GM19328 (cell line): ENCODE results near the gene CPA4.

Source experiments
- ATAC-seq: cut with Tn5 transposase; IDR thresholded peaks from one replicate; pipeline ENCODE4 v1.9.1; 2021; ENCODE audit warnings: mild to moderate bottlenecking, moderate library complexity; ENCODE audit not compliant: unreplicated experiment

CPA4 gene

DNA sequence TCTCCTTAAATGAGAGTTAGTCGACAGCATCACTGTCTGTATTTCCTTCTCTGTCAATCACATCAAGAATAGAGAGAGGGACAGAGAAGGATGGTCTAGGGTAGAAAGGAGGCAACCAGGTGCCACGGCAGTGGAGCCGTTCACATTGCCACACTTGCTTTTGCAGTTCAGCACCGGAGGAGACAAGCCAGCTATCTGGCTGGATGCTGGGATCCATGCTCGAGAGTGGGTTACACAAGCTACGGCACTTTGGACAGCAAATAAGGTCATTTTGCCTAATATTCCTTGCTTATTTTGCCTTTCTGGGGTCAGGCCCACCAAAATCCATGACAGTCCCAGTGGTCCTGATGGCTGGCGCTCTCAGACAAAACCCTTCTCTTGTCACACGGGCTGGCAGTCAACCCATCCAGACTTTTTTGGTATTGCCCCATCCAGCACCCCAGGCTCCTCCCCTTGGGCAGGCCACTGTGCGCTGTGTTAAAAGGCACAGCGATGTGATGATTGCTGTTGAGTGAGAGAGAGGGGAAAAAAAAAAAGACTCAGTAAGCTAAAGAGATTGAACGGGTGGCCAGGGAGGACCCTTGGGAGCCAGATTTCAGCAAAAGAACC, 17.9 kb upstream of the CPA4 start:
- ATAC-seq = no peak

DNA sequence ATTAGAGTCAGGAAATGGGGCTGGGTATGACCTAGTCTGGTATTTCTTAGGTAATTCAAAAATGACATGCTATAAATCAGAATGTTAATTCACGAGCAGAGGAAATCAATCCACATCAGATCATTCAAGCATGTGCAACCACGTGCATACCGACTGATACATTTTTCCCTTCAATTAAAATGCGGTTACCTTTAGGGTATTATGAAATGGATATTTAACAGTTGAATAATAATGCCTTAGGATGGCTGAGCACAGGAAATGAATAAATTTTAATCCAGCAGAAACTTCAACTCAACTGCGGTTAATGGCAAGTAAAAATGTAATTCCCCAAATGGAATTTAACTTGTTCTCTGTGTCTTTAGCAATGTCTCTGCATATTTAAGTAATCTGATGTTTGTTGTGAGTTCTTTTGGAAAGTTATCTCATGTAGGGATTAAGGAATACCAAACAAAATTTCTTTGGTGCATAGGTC, 17.1 kb upstream of the CPA4 start:
- ATAC-seq = no peak

DNA sequence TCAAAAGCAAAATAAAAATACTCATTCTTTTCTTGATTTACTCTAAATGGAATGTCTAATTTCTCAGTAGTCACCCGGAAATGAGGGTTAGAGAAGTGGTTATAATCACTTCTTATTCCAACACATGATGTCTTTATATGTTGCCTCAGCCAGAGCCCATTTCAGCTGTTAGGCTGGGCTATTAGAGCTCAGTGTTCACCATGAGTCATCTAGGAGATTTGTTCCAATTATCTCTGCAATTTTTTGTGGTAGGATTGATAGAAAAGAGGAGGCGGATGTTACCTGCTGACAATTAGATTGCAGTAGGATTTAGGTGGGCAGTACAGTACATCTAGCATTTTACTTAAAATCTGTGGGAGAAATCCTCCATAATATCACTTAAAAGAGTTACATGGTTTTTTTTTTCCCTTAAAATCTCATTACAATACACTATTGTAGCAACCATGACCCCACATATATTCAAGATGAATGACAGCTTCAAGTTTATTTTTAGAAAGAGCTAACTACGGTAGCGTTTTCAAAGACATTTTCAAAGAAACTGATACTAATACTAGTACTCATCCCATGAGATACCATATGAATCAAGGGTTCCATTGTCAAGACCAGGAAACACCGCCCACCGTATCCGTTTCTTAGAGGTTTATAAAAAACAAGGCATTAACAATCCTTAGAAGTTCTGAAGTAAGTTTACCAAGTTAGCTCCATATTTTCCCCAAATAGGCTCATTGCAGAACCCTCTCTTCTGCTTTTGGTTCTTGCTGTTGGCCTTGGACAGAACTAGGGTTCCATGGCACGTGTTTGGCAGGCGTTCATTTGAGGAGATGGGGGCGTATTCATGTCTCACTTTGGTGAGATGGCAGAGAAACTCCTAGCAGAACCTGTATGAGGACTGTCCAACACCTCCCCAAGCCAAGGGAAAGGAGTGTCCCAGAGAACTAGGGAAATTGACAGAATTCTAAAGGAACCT, 15.9 kb upstream of the CPA4 start:
- ATAC-seq = no peak

DNA sequence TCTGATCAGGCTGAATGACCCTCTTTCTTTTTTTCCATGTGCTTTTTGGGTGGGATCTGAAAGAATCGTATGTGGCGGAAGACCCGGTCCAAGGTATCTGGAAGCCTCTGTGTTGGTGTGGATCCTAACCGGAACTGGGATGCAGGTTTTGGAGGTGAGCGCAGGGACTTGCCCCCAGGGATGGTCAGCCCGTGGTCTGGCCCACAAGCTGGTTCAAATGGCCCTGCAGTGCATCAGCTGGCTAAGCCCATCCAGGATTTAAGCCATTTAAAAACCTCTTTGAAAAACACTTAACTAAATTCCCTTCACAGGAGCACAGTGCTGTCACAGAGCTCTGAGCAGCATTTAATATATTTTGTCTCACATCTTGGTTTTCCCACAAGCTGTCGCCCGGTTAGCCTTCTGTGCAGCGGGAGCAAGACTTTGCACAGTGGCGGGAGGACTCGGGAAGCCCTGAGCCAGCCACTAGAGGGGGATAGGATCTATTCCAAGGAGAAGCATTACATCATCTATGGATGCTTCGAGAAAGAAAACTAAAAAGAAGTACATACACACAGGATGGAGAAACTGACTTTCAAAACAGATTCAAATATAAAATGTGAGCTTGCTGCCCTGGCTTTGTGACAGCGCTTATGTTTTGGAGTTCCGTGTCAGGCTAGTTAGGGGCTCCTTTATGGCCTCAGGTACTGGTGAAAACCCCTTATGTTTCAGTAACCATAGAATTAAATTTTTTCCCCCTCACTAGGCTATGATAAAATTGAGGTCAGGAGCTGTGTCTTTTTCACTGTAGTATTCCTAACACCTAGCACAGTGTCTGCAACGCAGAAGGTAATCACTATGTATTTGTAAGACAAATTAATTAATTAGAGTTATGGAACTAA, 15.0 kb upstream of the CPA4 start:
- no peak for ATAC-seq

DNA sequence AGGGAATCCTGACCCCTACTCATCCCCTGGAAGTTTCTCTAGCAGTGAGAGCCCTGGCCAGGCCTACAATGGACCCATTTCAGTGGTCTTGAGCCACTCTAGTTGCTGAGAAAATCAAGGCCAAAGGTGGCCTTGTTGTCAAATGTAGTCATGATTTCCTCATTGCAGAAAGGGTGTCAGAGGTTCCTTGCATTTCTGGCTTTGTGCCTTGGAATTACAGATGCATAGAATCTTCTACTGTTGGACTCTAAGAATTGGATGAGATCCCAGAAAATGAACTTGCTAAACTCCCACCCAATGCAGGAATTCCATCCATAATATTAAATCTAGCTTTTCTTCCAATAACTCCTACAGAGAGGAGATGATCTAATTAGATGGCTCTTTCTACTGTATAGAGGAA, 14.1 kb upstream of the CPA4 start:
- no peak for ATAC-seq

DNA sequence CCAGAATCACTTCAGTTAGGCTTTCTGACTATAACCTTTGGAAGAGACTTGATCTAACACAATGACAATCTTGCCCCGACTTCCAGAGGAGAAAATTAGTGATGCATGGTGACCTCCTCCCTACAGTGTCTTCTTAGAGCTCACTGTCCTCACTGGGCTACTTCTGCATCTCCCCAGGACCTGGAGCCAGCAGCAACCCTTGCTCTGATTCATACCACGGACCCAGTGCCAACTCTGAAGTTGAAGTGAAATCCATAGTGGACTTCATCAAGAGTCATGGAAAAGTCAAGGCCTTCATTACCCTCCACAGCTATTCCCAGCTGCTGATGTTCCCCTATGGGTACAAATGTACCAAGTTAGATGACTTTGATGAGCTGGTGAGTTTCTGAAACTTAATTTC, 13.7 kb upstream of the CPA4 start:
- no peak for ATAC-seq

DNA sequence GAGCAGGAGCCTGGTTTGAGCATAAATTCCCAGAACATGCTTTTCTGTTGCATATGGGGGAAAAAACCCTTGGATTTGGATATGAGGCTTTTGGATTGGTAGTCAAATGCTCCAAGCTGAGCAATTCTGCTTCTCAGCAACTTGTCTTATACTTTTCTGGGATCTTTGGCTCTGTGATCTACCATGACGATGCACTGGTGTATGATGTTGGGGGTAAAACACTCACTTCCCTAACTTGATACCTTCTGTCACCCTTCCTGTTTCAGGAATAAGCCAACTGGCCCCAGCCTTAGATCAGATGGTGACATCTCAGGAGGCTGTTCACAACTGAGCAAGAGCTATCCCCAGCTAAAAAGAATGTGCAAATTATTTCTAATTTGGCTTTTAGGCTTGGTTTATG, 13.1 kb upstream of the CPA4 start:
- no peak for ATAC-seq

DNA sequence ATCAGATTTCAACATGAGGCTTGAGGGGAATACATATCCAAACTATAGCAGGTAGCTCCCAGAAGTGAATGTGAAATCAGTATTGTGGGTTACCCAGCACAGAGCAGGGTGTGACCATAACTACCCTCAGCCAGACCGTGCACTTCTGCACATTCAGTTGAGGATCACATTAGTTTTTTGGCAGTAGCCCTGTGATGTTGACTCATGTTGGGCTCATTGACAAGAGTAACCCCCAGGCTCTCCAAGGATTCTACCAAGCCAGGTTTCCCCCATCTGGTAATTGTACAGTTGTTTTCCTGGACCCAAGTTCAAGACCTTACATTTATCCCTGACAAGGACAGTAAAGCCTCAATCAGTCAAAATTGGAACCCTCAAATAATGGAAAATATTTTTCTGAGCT, 11.7 kb upstream of the CPA4 start:
- no peak for ATAC-seq

DNA sequence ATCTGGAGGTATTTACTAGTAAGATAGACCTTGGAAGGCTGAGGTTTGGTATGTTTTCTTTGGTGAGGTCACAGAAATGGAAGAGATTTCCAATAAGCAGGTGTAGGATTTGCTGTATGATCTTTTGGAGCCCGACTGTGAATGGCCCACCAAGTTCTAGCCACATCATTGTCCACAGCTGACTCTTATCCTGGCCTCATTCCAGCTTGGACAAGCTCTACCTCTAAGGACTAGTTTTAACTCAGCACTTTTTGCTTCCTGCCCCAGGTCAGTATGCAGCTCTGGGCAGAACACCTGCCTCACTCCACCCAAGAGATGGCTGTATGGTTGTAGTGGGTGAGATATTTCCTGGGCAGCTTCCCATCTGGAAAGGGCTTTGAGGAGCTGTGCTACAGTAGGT, 6.1 kb upstream of the CPA4 start:
- ATAC-seq = no peak

DNA sequence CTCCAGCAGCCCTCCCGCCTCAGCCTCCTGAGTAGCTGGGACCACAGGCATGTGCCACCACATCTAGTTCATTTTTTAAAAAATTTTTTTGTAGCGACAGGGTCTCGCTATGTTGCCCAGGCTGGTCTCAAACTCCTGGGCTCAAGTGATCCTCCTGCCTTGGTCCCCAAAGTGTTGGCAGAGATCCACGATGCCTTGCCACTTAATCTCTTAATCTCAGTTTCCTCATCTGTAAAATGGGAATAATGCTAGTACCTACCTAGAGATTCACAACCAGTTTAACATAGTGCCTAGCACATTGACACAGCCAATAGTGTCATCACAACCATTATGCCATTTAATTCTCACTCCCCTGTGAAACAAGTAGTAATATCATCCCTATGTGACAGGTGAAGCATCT, 4.8 kb upstream of the CPA4 start:
- no peak for ATAC-seq

DNA sequence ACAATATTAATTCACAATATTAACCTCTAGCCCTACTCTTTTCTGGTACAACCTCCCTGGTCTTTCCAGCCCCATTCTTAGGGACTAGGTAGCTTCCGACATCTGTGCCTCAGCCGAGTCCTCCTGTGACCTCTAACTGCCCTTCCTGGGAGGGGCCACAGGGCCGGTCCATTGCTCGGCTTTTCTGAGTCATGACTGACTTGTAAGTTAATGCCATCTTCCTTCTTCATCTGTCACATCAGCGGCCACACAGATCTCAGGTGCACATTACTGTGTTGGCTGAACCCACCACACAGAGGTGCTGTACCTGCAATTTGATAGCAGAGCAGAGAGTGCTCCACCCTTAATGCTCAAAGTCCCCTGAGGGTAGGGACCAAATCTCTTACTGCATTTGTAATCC, 4.1 kb upstream of the CPA4 start:
- no peak for ATAC-seq

DNA sequence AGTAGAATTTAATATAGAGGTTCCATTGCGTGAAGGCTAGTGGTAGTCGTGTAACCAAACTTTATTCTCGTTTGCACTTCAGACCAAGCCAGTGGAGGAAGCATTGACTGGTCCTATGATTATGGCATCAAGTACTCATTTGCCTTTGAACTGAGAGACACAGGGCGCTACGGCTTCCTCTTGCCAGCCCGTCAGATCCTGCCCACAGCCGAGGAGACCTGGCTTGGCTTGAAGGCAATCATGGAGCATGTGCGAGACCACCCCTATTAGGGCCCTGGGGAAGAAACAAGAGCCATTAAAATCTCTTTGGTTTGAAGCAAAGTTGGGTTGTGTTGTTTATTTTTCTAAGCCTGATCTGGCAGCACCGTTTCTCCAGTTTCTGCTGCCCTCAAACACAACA, 3.5 kb upstream of the CPA4 start:
- ATAC-seq = no peak

DNA sequence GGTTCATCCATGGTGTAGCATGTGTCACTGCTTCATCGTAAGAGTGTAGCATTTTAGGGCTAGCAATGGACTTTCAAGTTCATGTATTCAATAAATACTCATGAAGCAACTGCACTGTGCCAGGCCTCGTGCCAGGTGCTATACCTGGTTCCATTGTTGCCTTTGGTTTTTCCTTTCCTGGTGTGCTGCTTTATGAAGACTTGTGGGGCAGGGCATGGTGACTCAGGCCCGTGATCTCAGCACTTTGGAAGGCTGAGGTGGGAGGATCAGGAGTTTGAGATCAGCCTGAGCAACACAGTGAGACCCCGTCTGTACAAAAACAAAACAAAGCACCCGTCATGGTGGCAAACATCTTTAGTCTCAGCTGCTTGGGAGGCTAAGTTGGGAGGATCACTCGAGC, 2.2 kb upstream of the CPA4 start:
- no peak for ATAC-seq

DNA sequence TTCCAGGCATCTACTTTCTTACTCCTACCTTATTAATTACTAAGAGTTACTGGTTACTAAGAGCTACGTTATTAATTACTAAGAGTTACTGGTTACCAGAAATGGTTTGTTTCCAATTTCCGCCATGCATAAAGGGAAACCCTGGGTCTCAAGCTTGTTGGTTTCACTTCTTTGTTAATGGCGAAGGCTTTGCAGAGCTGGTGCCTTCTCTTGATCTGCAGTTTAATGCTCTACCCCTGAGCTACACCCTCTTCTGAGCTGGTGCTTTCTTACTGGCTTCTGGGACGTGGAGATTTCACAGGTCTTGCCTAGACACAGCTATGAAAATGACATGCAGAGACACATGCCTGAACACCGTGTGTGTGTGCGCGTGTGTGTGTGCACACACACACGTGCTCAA, 560 bp downstream of the CPA4 start:
- no peak for ATAC-seq

DNA sequence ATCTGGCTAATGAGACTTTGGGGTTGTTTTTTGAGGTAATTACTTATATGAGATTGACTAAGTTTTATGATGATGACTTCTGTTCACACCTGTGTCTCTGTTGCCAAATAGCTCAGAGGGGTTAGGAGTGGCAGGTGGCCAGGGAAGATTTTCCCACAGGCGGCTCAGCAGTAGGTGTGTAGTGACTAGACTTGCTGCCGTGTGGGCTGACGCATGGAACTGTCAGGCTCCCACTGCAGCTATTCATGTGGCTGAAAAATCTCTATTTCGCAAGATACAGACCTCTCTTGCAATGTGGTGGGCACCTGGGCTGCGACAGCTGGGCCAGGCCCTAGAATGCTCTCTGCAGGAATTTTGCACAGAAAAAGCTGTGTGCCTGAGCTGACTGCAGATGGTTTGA, 1.4 kb downstream of the CPA4 start:
- no peak for ATAC-seq

DNA sequence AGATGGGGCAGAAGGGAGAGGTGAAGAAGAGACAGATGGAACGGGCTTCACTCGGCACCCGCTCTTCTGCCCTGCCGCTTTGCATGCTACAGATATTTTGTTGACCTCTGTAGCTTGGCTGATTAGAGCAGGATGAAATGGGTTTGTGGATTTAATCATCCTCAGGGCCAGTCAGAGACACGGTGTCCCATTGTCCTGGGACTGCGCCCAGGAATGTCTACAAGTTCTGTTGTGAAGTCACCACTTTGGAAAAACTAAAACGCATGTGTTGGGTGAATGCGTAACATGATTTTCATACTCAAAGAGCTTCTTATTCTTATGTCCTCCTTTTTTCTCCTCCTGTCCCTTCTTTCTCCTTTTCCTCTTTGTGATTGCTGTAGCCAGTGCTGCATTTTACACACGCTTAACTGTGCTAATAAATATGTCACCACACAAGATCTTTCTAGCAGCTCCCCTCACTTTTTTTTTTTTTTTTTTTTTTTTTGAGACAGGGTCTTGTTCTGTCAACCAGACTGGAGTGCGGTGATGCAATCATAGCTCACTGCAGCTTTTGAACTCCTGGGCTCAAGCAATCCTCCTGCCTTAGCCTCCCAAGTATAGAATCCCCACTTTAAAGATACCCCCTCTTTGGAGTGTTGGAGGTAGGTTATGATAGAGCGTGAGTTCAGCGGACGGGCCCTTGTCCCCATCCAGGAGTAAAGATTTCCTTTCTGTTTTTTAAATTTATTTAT, 3.4 kb downstream of the CPA4 start:
- ATAC-seq = no peak

DNA sequence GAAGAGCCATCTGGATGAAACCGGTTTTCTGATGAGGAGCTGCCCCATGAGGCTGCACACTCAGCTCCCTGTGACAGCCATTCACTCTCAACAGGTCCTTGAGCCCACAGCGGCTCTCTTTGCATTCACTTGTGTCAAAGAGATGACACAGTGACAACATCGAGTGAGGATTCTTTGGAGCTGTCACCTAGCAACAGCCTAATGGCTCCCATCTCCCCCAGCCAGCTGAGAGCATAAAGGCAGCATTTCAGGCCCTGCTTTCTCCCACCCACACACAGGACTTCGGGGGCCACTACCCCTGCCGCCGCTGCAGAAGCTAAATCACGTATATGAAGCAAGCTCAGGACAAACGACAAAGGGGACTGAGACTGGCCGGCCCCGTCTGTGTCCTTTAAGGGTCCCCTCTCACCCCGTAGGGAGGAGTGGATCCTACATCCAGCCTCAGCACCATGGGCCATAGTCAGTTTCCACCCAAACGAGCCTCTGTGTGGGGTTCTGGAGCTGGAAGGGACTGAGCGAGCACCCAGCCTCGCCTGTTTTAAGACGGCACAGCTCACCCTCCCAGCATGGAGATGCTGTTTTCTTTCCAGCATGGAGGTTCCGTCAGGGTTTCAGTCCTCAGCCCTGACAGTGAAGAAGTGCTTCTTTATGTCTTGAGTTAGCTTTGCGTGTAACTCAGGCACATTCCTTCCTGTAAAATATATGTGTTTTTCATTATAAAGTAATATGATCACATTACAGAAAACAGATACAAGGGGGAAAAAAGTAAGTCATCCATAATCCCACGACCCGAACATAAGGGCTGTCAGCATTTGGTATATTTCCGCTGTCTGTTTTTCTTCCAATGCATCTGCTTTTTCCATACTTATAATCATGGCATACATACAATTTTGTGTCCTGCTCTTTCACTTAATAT, 4.9 kb downstream of the CPA4 start:
- ATAC-seq = no peak

DNA sequence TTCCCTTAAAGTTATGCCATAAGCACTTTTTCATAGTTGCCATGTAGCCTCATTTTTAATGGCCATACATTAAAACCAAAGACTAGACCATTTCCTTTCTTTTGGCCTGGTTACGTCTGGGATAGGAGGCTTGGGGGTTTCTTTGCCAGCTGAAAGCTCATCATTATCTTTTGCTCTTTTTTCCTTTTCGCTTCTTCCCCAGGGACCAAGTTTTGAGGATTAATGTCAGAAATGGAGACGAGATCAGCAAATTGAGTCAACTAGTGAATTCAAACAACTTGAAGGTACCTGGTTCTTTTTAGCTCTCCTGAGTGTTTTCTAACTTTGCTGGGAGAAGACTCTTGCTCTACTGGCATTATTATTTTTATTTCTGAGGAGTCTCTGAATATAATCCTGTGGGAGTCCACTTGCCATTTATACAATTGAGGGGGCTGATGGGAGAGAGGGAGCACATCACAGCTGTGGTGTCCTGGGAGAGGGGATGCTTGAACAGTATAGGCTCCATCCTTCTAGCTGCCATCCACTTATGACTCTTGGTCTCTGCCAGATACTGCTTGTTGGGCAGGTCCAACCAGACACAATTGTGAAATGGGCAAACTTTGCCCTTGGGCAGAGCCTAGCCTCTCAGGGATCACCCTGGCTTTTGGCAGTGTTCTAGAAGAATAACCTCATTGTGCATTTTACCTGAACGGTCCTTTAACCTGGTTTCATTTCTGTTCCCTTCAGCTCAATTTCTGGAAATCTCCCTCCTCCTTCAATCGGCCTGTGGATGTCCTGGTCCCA, 5.8 kb downstream of the CPA4 start:
- no peak for ATAC-seq

DNA sequence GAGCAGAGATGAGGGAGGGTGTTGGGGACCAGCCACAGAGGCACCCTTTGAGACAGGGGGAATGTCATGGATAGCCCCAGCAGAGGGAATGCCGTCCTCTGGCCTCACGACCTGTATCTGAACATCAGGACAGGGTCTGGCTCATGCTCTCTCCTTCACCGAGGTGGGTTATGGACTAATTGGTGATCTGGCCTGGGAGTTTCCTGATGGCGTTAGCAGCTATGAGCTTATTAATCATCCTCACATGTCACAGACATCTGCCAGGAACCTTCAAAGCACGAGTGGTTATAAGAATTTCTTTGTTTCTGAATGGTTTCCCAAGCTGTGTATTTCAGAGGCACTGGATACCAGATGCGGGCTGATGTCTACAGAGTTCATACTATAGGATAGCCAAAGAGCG, 6.9 kb downstream of the CPA4 start:
- ATAC-seq = no peak
